Hematopoietic multipotent progenitor cell treated with erythropoietin and hydrocortisone succinate and interleukin-3 and kit ligand, for 17 days (in vitro differentiated cells): ENCODE results near the gene CS.
"Not testable (repeated sequence)": the region's sequence is repeated elsewhere in the genome, so short reads cannot be mapped to it uniquely, and the experiment has no call there.

ENCODE experiments used
- DNase-seq: peaks from one replicate; pipeline ENCODE4 v3.0.0-alpha.2; 2015; ENCODE audit warnings: low spot score

CS gene

GRCh38 chr12:56321027-56321426 lies 20.9 kb upstream of the CS start:
- no peak for DNase-seq

- DNase-seq, result no peak
These were observed 17.5 kb upstream of the CS start for GRCh38 chr12:56317675-56318074.

GRCh38 chr12:56315622-56316473 lies 15.7 kb upstream of the CS start, which contains the start of gene CNPY2:
CNPY2 (minus strand) TSS chr12:56315988; CDS start chr12:56315217, 771 bp downstream.
- peak; percentile 93 for DNase-seq

DNA sequence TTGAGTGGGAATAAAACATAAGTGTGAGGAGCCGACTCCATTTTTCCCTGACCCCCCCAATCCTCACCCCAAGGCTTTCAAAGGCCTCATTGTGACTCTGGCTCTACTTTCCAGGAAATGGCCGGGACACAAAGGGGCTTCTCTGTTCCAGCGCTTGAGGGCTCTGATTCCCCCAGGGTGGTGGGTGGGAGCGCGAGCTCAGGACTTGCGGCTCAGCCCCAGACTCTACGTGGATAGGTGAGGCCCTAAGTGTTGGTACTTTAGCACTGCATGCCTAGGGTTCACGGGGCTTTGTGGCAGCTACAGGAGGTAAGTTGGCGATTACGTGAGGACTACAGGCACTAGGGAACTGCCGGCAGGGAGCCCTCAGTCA lies 15.1 kb upstream of the CS start:
- no peak for DNase-seq

- no peak for DNase-seq
These were observed 10.9 kb upstream of the CS start for GRCh38 chr12:56311003-56311402.

DNA sequence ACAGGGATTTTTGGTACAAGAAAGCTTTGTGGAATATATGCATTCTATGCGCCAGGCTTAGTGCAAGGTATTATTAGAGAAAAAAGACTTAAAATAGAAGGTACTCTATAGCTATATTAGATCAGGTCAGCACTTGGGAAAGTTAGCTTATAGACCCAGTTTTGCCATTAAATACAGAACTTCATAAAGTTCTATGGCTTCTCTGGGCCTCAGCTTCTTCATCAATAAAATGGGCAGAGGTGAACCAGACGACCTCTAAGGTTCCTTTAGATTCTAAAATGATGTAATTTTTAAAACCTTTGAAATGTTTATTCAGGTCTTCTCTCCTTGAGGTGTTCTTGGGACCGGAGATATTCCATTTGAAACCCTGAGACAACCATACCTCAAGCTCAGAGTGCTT lies 8.6 kb upstream of the CS start:
- no peak for DNase-seq

GRCh38 chr12:56307221-56307965 lies 7.3 kb upstream of the CS start:
- no peak for DNase-seq

- no peak for DNase-seq
These were observed 4.9 kb upstream of the CS start for GRCh38 chr12:56304872-56305590.

DNA sequence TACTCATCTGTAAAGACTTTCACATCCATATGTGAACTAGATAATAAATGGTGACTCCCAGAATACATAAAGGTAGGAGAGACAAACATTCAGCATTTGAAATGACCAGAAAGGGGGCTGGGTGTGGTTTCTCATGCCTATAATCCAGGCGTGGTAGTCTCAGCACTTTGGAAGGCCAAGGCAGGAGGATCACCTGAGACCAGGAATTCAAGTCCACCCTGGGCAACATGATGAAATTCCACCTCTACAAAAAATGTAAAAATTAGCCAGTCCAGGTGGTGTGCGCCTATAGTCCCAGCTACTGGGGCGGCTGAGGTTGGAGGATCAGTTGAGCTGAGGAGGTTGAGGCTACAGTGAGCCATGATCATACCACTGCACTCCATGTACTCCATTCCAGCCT lies 4.1 kb upstream of the CS start:
- no peak for DNase-seq

DNA sequence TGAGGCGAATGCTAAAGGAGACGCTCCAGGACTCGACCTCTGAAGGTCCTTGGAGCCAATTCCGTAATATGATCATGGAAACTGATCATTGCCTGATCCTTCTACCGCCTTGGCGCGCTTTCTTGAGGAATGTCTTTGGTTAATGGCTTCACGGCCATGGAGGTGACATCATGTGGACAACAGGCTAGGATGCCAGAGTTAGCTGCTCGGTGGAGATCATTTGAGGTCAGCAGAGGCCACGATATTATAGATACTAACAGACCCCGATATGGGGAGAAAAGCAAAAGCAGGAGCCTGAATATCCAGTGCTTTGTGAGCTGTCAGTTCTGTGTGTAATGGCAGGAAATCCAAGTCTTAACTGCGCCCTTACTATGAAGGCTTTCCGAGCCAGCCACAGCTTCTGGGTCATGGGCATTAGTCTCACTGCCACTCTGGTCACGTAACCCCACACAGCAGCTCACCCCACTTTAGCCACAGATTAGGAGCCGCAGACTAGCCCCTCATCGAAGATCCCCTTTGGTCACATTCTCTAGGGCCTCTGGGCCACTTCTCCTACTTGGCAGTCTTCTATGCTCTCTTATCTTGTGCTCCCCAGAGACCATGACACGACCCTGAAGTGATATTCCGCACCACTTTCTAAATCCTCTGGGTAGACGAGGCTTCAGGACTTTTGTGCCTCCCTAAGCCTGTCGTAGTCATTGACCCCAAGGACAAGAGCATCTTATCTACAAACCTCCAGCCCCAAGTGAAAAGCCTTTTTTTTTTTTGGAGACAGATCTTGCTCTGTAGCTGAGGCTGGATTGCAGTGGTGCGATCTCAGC lies 724 bp upstream of the CS start:
- DNase-seq, result no peak

DNA sequence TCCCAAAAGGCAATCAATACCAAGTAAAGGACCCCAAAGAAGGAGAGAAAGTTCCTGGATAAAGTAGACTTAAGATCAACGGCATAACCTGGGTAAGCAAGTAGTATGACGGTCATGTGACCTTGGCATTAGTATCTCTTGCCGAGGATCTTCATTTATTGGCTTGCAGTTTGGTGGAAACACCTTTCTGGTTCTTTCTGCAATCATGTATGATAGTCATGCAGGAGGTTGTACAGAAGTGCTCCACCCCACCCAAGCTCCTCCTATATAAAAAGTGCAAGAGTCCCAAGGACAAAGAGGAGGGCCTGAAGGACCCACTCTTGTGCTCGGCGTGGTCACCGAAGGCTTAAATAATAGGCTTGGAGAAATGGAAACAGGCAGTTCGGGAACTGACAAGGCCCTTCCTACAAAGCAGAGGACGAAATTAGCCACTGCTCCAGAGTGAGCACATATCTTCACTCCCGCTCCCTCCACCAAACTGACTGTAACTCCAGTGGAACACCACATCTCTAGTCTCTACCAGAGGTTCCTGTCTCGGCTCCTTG lies 750 bp downstream of the CS start:
- DNase-seq, result peak; percentile 60

DNA sequence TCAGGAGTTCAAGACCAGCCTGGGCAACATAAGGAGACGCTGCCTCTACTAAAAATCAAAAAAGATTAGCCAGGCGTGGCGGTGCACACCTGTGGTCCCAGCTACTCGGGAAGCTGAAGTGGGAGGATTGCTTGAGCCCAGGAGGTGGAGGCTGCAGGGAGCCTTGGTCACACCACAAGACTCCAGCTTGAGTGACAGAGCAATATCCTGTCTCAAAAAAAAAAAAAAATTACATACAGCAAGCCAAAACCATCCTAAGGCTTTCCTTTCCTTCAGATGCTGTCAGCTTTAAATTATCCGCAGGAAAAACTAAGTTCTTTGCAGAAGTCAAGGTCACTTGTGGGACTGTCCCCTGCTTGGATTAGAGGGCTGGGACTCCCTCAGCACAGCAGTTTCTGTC lies 1.3 kb downstream of the CS start:
- DNase-seq, result no peak

DNA sequence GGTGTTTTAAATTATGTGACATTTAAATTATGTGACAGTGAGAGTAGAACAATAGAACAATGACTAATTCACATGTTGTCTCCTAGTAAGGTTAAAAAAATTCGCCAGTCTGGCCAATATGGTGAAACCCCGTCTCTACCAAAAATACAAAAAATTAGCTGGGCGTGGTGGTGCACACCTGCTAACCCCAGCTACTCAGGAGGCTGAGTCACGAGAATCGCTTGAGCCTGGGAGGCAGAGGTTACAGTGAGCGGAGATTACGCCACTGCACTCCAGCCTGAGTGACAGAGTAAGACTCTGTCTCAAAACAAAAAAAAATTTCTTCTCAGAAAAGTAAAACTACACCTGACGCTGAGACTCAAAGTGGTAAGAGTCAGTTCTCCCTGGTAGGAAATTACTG lies 2.7 kb downstream of the CS start:
- no peak for DNase-seq

GRCh38 chr12:56296295-56296694 lies 3.8 kb downstream of the CS start:
- DNase-seq, result no peak

GRCh38 chr12:56293795-56294194 lies 6.3 kb downstream of the CS start:
- DNase-seq, result no peak

DNA sequence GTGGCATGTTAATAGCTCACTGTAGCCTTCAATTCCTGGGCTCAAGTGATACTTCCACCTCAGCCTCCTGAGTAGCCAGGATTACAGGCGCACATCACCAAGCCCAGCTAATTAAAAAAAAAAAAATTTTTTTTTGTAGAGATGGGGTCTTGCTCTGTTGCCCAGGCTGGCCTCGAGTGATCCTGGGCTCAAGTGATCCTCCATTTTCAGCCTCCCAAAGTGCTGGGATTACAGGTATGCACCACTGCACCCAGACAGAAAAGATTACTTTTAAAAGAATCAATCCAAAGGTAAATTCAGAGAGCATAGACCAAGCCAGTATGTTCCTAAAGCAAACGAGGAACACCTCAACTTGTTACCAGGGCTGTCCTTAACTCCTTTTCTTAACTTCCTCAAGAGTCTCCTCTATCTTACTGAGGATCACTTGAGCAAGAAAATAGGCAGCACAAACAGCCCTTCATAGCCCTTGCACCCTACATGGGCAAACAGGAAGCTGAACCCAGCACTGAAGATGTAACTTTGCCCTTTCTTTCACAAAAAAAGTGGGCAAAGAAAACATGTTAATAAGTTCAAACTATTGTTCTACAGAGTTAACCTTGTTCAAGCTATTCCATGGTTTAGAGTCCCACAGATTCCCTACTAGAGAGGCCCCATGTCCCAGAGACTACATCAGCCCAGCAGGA lies 11.3 kb downstream of the CS start:
- no peak for DNase-seq

- DNase-seq, result no peak
These were observed 13.9 kb downstream of the CS start for GRCh38 chr12:56286044-56286830.

- DNase-seq, result not testable (repeated sequence)
These were observed 15.9 kb downstream of the CS start for GRCh38 chr12:56284263-56284662.

- DNase-seq, result no peak
These were observed 17.6 kb downstream of the CS start for GRCh38 chr12:56282579-56282978.

- no peak for DNase-seq
These were observed 18.1 kb downstream of the CS start for GRCh38 chr12:56282030-56282429.
